B cell (primary cell): ENCODE results near the gene MAP3K7.
"Not testable (repeated sequence)": the region's sequence is repeated elsewhere in the genome, so short reads cannot be mapped to it uniquely, and the experiment has no call there.

Experiments used
- EZH2 ChIP-seq: IDR thresholded peaks from 2 replicates; pipeline ENCODE4 v1.6.1; 2012; ENCODE audit warnings: borderline replicate concordance, low read depth, mild to moderate bottlenecking, moderate library complexity, low read length; ENCODE audit not compliant: insufficient read depth, poor library complexity, severe bottlenecking
- TF ChIP-seq, protein P1 (sequence below): fragments of 200-600 bp; IDR thresholded peaks from one replicate; pipeline ENCODE4 v1.8.0; 2022; ENCODE audit warnings: antibody characterized with exemption, mild to moderate bottlenecking

DNA sequence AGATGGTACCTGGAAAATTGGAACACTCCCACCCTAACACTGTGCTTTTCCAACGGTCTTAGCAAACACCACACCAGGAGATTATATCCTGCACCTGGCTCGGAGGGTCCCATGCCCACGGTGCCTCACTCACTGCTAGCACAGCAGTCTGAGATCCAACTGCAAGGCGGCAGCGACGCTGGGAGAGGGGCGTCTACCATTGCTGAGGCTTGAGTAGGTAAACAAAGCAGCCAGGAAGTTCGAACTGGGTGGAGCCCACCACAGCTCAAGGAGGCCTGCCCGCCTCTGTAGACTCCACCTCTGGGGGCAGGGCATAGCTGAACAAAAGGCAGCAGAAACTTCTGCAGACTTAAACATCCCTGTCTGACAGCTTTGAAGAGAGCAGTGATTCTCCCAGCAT, 24.5 kb downstream of the MAP3K7 start:
- not testable (repeated sequence) for TF ChIP-seq EZH2
- TF ChIP-seq, protein P1, sequence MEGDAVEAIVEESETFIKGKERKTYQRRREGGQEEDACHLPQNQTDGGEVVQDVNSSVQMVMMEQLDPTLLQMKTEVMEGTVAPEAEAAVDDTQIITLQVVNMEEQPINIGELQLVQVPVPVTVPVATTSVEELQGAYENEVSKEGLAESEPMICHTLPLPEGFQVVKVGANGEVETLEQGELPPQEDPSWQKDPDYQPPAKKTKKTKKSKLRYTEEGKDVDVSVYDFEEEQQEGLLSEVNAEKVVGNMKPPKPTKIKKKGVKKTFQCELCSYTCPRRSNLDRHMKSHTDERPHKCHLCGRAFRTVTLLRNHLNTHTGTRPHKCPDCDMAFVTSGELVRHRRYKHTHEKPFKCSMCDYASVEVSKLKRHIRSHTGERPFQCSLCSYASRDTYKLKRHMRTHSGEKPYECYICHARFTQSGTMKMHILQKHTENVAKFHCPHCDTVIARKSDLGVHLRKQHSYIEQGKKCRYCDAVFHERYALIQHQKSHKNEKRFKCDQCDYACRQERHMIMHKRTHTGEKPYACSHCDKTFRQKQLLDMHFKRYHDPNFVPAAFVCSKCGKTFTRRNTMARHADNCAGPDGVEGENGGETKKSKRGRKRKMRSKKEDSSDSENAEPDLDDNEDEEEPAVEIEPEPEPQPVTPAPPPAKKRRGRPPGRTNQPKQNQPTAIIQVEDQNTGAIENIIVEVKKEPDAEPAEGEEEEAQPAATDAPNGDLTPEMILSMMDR = not testable (repeated sequence)
